Thoracic aorta (tissue), 2 donors: ENCODE data around the gene USP13. TPM values are rescaled to one million over a fixed set of nuclear protein-coding genes. Genes with fewer than 3 reads are reported as not detected.

Experiments
- ATAC-seq: fragments of 150-250 bp; one replicate; pipeline ENCODE4 v1.8.0; 2017; ENCODE audit warnings: low read depth; ENCODE audit not compliant: insufficient number of reproducible peaks, low FRiP score
- DNase-seq: peaks from one replicate; pipeline ENCODE4 v3.0.0-alpha.2; 2020; ENCODE audit warnings: low spot score
- H3K27ac ChIP-seq, 2 donors: fragments of 200-600 bp; sonication (generic); 1 replicate in 1 of 2; 2 replicates in 1 of 2; pipeline ENCODE4 v1.5.1; 2016; ENCODE audit warnings: mild to moderate bottlenecking in 2 of 2, moderate library complexity in 2 of 2
- H3K27me3 ChIP-seq: fragments of 200-600 bp; sonication (generic); replicated peaks from 2 replicates; pipeline ENCODE4 v1.6.0; 2016; ENCODE audit warnings: mild to moderate bottlenecking; ENCODE audit not compliant: insufficient read depth
- H3K36me3 ChIP-seq: fragments of 200-600 bp; sonication (generic); one replicate; pipeline ENCODE4 v1.5.1; 2016
- H3K4me1 ChIP-seq, 2 donors: fragments of 200-600 bp; sonication (generic); 1 replicate in 1 of 2; 2 replicates in 1 of 2; pipeline versions ENCODE4 v1.5.1 to v1.6.0; 2016; ENCODE audit warnings: low read depth in 2 of 2, mild to moderate bottlenecking in 1 of 2; ENCODE audit not compliant: control insufficient read depth in 1 of 2
- H3K4me3 ChIP-seq: fragments of 200-600 bp; sonication (generic); 2 replicates; pipeline ENCODE4 v1.5.1; 2016; ENCODE audit warnings: mild to moderate bottlenecking
- H3K9me3 ChIP-seq: fragments of 200-600 bp; sonication (generic); 2 replicates; pipeline ENCODE4 v1.5.1; 2016
- total RNA-seq, 2 donors: library from RNA; depleted of rRNA; stranded (reverse); fragments of >200 nt; gene quantifications; one replicate each; pipeline versions ENCODE4 v1.1.0 to v1.2.3, GENCODE V29; 2016
- TF ChIP-seq, protein P1 (sequence below): fragments of 200-600 bp; sonication (generic); IDR thresholded peaks from one replicate; pipeline ENCODE4 v1.5.1; 2019; ENCODE audit warnings: antibody characterized with exemption

The USP13 gene
- total RNA-seq, 2 donors from 2014 or later = 5.1 to 8.2 TPM

DNA sequence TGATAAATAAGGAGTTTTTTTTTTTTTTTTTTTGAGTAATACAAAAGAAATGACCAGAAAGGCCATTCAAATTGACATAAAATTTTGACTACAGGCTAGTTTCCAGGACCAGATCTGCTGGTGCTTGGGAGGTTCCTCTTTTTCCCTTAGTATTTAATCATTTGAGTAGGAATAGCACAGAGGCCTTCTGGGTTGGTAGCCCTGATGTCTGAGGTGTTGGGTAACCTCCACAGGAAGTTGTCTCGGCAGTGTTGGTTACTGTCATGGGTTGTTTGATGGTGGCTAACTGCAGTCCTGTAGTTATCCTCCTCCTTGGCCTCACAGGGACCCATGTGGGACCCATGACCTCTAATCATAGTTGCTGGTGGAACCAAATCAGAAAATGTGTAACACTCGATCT lies 91.1 kb downstream of the USP13 start:
- Histone ChIP-seq H3K9me3 (no peaks in the 10 kb centered on the region), H3K4me1 (no peaks in the 10 kb centered on the region), H3K36me3 (peaks cover 11% of the 10 kb centered on the region), H3K27ac (no peak overlapping the region), H3K4me3 (no peak overlapping the region), H3K27me3 (no peaks in the 10 kb centered on the region)
- no peak for ATAC-seq
- TF ChIP-seq, protein P1, sequence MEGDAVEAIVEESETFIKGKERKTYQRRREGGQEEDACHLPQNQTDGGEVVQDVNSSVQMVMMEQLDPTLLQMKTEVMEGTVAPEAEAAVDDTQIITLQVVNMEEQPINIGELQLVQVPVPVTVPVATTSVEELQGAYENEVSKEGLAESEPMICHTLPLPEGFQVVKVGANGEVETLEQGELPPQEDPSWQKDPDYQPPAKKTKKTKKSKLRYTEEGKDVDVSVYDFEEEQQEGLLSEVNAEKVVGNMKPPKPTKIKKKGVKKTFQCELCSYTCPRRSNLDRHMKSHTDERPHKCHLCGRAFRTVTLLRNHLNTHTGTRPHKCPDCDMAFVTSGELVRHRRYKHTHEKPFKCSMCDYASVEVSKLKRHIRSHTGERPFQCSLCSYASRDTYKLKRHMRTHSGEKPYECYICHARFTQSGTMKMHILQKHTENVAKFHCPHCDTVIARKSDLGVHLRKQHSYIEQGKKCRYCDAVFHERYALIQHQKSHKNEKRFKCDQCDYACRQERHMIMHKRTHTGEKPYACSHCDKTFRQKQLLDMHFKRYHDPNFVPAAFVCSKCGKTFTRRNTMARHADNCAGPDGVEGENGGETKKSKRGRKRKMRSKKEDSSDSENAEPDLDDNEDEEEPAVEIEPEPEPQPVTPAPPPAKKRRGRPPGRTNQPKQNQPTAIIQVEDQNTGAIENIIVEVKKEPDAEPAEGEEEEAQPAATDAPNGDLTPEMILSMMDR = no peak
- no peak for DNase-seq

DNA sequence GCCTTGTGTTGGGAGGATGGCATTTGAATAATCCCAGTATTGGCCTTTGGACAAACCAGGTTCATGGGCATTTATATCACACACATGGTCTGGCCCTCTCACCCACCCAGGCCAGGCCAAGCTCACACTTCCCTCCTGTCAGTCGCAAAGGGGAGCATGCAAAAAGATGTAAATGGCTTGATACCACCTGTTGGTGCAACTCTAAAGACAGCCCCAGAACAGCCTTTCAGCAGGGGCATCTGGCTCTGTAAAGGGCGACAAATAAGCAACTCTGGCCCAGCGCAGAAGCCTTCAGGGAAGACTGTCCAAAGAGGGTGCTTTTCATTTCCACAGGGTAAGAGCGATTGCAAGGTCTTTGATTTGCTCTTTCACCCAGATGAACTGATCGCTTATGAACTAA lies 91.8 kb downstream of the USP13 start:
- Histone ChIP-seq H3K4me1 (no peaks in the 10 kb centered on the region), H3K36me3 (peaks cover 11% of the 10 kb centered on the region), H3K4me3 (no peak overlapping the region), H3K9me3 (no peaks in the 10 kb centered on the region), H3K27me3 (no peaks in the 10 kb centered on the region), H3K27ac (no peak overlapping the region)
- no peak for ATAC-seq
- no peak for DNase-seq
- TF ChIP-seq, protein P1 = no peak

DNA sequence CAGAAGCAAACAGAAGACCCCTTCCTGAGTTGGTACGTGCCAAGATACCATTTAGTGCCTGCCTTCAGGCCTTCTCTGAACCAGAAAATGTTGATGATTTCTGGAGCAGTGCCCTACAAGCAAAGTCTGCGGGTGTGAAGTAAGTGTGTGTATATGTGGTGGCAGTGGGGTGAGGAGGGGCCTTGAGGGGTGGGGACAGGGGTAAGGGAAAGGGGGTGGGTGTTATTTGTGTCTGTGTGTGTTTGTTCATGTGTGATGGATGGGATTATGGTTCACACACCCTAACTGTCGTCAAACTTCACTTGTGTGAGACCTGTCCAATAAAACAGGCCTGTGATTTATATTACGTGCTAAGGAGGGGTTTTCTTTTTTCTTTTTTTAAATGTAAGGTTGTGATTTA lies 92.2 kb downstream of the USP13 start:
- peaks cover 11% of the 10 kb centered on the region for H3K36me3 ChIP-seq
- H3K9me3 ChIP-seq = no peaks in the 10 kb centered on the region
- no peak for ATAC-seq
- TF ChIP-seq, protein P1 = no peak
- H3K27me3 ChIP-seq = no peaks in the 10 kb centered on the region
- H3K4me3 ChIP-seq = no peak overlapping the region
- no peaks in the 10 kb centered on the region for H3K4me1 ChIP-seq
- H3K27ac ChIP-seq = no peak overlapping the region
- DNase-seq = no peak

DNA sequence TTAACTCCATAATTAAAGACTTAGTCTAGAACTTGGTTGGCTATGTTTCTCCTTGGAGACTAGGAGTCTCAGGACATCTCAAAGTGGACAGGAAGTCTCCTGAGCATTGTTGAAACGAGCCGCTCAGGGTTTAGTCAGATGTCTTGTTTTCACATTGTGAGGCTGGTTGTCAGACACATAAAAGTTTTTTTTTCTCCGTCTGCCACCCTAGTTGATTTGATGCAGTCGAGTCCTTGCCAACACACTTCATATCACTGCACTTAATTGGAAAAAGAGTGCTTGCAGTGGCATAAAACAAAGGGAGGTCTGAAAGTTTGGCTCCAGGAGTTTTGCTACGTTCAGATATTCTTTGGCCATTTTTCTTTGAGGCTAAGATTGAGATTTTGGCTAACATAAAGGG lies 92.9 kb downstream of the USP13 start:
- DNase-seq (no peak), ATAC-seq (no peak)
- no peaks in the 10 kb centered on the region for H3K4me1 ChIP-seq
- H3K36me3 ChIP-seq = peaks cover 11% of the 10 kb centered on the region
- H3K27me3 ChIP-seq = no peaks in the 10 kb centered on the region
- H3K4me3 ChIP-seq = no peak overlapping the region
- H3K27ac ChIP-seq = no peak overlapping the region
- TF ChIP-seq, protein P1 = no peak
- no peaks in the 10 kb centered on the region for H3K9me3 ChIP-seq

DNA sequence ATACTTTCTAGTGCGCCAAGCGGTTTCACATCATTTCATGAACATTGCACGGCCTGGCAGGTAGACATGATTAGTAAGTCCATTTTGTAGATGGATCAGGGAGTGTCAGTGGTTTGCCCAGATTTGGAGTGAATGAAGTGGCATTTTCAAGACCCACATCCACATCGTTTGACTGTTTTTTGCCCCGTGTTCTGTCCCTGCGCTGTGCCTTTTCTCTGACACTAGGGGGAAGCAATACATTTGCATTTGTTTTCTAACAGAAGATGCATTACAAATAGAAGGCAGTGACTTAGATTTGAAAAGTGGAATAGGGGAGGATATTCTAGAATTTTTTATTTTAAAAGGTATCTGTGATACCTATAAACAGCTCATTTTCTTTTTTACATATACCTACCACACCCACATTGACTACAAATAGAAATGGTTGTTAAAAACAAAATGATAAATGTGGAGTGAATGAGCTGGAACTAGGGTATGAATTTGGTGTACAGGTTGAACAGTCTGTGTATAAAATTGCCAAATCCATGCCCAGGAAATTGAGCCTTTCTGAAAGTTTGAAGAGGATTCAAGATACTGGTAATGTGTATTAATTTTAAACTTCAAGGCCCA lies 98.0 kb downstream of the USP13 start:
- H3K4me3 ChIP-seq = no peak overlapping the region
- DNase-seq = no peak
- H3K27ac ChIP-seq = no peak overlapping the region
- ATAC-seq = no peak
- H3K4me1 ChIP-seq = no peaks in the 10 kb centered on the region
- TF ChIP-seq, protein P1 = no peak
- H3K36me3 ChIP-seq = no peaks in the 10 kb centered on the region
- no peaks in the 10 kb centered on the region for H3K9me3 ChIP-seq
- no peaks in the 10 kb centered on the region for H3K27me3 ChIP-seq
